Measurements from ENCODE around the gene EGFL7. TPM values are rescaled to one million over a fixed set of nuclear protein-coding genes. Genes with fewer than 3 reads are reported as not detected.

The EGFL7 gene
- total RNA-seq, 4 donors from 2014 or later: 38.8 to 81.0 (median 56.4) TPM

DNA sequence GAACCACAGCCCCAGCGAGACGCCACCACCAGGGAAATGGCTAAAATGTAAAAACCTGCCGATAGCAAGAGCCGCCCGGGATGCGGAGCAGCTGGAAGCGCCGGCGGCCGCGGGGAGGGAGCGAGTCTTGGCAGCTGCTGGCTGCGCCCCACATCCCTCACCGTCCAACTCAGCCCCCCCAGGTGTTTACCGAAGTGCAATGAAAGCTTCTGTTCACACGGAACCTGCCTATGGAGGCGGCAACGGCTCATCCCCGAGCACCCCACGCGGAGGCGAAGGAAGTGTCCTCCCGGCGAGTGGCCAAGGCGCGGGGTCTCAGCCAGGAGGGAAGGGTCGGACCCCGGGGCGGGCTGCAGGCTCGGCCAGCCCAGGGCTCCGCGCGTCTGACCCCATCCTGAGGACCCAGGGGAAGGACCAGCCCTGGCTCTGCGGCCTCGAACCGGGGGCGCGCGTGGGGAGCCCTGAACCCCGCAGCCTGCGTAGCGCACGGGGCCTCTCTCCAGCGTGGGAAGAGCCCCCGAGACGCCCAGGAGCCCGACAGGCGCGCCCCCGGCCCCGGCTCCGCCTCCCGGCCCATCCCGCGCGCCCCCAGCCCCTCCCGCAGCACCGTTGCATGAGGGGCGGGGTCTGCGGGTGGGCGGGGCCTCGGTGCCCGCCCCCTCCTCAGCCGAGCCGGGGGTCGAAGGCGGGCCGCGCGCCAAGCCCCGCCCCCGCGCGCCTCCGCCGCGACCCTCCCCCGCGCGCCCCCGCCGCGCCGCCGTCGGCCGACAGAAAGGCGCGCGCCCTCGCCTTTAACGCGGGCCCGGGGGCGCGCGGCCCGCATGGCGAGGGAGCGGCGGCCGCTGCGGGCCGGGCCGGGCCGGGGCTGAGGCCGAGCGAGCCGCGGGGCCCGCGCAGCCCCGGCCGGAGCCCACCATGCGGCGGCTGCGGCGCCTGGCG, 49.3 kb downstream of the EGFL7 start, which contains the start of gene DIPK1B:
DIPK1B (plus strand) TSS at position 822 of the 939 bp plus-strand sequence; CDS start at position 916, 94 bp downstream.
- TF ChIP-seq POLR2A (IDR thresholded peaks at IDR 0.05): no peak
- TF ChIP-seq EP300 (IDR thresholded peaks at IDR 0.05): no peak
- TF ChIP-seq, protein P1, sequence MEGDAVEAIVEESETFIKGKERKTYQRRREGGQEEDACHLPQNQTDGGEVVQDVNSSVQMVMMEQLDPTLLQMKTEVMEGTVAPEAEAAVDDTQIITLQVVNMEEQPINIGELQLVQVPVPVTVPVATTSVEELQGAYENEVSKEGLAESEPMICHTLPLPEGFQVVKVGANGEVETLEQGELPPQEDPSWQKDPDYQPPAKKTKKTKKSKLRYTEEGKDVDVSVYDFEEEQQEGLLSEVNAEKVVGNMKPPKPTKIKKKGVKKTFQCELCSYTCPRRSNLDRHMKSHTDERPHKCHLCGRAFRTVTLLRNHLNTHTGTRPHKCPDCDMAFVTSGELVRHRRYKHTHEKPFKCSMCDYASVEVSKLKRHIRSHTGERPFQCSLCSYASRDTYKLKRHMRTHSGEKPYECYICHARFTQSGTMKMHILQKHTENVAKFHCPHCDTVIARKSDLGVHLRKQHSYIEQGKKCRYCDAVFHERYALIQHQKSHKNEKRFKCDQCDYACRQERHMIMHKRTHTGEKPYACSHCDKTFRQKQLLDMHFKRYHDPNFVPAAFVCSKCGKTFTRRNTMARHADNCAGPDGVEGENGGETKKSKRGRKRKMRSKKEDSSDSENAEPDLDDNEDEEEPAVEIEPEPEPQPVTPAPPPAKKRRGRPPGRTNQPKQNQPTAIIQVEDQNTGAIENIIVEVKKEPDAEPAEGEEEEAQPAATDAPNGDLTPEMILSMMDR (IDR thresholded peaks at IDR 0.05): no peak
- TF ChIP-seq POLR2AphosphoS5 (IDR thresholded peaks at IDR 0.05): no peak
- WGBS, 2 donors (ENCODE audit: low coverage in 1 of 2): 8 to 27% methylated on average over 4 to 5 of the region's 119 CpGs
- Histone ChIP-seq H3K4me1 (peaks cover 0 to 28% (median 14%) of the 10 kb centered on the region in 3 donors), H3K27ac (peak within 1 kb of the TSS in 3 of 4 donors; percentile 51 to 80 (median 79)), H3K27me3 (peaks cover 44% of the 10 kb centered on the region), H3K4me3 (peak within 1 kb of the TSS; percentile 60 to 65), H3K9me3 (no peaks in the 10 kb centered on the region), H3K36me3 (no peaks in the 10 kb centered on the region)
- no peak for ATAC-seq

DNA sequence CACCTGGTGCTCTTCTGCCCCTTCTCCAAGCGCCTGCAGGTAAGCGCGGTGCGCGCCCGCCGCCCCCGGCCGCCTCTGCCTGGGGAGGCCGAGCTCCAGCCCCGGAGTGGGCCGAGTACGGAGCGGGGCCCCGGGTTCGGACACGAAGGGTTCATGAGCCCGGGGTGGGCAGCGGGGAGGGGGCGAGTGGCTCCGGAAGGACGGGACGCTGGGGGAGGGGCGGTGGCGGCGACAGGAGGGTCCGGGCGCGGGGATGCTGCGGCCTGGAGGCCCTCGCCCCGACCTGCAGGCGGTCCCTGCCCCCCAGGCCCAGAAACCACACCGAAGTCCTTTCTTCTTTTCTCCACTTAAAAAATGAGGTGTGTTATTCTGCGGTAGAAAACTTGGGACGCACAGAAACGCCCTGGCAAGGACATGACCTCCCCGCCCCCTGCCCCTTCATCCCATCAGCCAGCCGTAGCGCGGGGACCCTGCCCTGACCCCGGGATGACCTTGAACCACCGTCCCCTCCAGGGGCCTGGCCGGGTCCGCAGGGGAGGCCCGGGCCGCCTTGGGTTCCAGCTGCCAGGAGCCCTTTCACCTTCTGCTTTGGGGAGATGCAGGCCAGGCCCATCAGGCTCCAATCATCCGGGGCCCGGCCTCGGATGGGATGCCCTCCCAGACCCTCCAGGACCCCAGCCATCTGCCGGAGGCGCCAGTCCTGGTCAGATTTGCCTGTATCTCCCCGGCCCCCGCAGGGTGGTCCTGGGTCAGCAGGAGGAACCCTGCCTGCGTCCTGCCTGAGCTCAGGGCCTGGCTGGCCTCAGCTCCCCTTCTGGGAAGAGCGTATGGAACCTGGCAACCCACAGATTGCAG, 50.2 kb downstream of the EGFL7 start:
- no peak for ATAC-seq
- peak overlapping the region in 3 of 4 donors; percentile 42 to 80 (median 79) for H3K27ac ChIP-seq
- H3K27me3 ChIP-seq: peaks cover 51% of the 10 kb centered on the region
- H3K36me3 ChIP-seq: no peaks in the 10 kb centered on the region
- WGBS, 2 donors (ENCODE audit: low coverage in 1 of 2): 0% methylated on average over 6 of the region's 56 CpGs; no CpG with 5 or more reads in 1 of the 2 donors
- H3K4me3 ChIP-seq: peak overlapping the region; percentile 60 to 65
- TF ChIP-seq EP300 (IDR thresholded peaks at IDR 0.05) (no peak), POLR2AphosphoS5 (IDR thresholded peaks at IDR 0.05) (no peak), POLR2A (IDR thresholded peaks at IDR 0.05) (no peak)
- TF ChIP-seq, protein P1 (IDR thresholded peaks at IDR 0.05): no peak
- H3K9me3 ChIP-seq: no peaks in the 10 kb centered on the region
- peaks cover 0 to 28% (median 14%) of the 10 kb centered on the region in 3 donors for H3K4me1 ChIP-seq

GRCh38 chr9:136713550-136713949, 50.8 kb downstream of the EGFL7 start:
- no peaks in the 10 kb centered on the region for H3K9me3 ChIP-seq
- ATAC-seq: no peak
- H3K4me3 ChIP-seq: peak overlapping the region in 1 of 2 donors; percentile 65
- no peak for TF ChIP-seq POLR2AphosphoS5 (IDR thresholded peaks at IDR 0.05)
- no peak for TF ChIP-seq POLR2A (IDR thresholded peaks at IDR 0.05)
- no peak for TF ChIP-seq EP300 (IDR thresholded peaks at IDR 0.05)
- TF ChIP-seq, protein P1 (IDR thresholded peaks at IDR 0.05): no peak
- no CpG with 5 or more reads among the region's 8 CpGs for WGBS, 2 donors (ENCODE audit: low coverage in 1 of 2)
- H3K36me3 ChIP-seq: no peaks in the 10 kb centered on the region
- peaks cover 51% of the 10 kb centered on the region for H3K27me3 ChIP-seq
- peak overlapping the region in 3 of 4 donors; percentile 42 to 80 (median 79) for H3K27ac ChIP-seq
- peaks cover 0 to 28% (median 14%) of the 10 kb centered on the region in 3 donors for H3K4me1 ChIP-seq

DNA sequence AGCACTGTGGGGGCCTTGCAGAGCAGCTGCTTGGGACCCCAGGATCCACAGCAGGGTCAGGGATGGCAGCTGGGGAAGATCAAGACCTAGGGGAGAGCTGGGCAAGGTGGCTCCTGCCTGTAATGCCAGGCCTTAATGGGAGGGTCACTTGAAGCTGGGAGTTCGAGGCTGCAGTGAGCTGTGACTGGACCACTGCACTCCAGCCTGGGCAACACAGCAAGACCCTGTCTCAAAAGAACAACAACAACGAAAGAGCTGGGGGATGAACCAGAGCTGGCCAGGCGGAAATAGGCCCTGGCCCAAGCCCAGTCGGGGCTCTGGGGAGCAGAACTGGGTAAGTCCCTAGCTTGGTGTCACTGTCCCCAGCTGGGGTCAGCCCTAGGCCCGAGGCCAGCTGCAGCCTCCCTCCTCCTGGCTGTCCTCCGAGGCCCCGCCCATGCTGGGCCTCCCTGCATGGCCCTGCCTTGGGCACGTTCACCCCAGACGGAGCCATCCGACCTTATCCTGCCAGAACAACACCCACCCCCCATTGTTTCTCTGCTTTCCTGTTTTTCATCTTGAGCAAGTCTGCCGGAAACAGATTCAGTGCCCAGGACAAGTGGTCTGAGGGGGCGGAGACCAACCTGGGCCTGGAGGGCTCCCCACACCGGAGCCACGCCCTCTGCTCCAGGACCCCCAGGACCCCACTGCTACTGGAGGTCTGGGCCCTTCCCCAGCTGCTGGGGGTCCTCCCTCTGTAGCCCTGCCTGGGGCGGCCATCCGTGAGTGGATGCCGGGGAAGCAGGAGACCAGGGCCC, 51.6 kb downstream of the EGFL7 start:
- peak overlapping the region in 1 of 2 donors; percentile 65 for H3K4me3 ChIP-seq
- 55 to 70% methylated on average over 2 to 6 of the region's 17 CpGs for whole genome bisulfite sequencing, 2 donors (ENCODE audit: low coverage in 1 of 2)
- peak overlapping the region in 3 of 4 donors; percentile 42 to 80 (median 79) for H3K27ac ChIP-seq
- H3K4me1 ChIP-seq: peaks cover 0 to 35% (median 15%) of the 10 kb centered on the region in 3 donors
- H3K9me3 ChIP-seq: no peaks in the 10 kb centered on the region
- TF ChIP-seq, protein P1 (IDR thresholded peaks at IDR 0.05): no peak
- peak; percentile 21 for TF ChIP-seq POLR2AphosphoS5 (IDR thresholded peaks at IDR 0.05)
- peak; percentile 41 for ATAC-seq
- peaks cover 51% of the 10 kb centered on the region for H3K27me3 ChIP-seq
- H3K36me3 ChIP-seq: no peaks in the 10 kb centered on the region

Measured in gastroesophageal sphincter (tissue), 4 donors.